A172 (cell line): ENCODE data around the gene HECTD1. TPM values are rescaled to one million over a fixed set of nuclear protein-coding genes. Genes with fewer than 3 reads are reported as not detected.
"Not testable (repeated sequence)": the region's sequence is repeated elsewhere in the genome, so short reads cannot be mapped to it uniquely, and the experiment has no call there.

Experiments
- DNase-seq: peaks from one replicate; pipeline ENCODE4 v3.0.0-alpha.2; 2015; ENCODE audit warnings: low spot score
- total RNA-seq: library from RNA; depleted of rRNA; stranded (reverse); fragments of >200 nt; shearing (Covaris generic); gene quantifications from 2 replicates; pipeline ENCODE4 v1.2.3, GENCODE V29; 2014

Gene HECTD1
- total RNA-seq, 1 experiment from 2014 or later = 99.6 TPM

DNA sequence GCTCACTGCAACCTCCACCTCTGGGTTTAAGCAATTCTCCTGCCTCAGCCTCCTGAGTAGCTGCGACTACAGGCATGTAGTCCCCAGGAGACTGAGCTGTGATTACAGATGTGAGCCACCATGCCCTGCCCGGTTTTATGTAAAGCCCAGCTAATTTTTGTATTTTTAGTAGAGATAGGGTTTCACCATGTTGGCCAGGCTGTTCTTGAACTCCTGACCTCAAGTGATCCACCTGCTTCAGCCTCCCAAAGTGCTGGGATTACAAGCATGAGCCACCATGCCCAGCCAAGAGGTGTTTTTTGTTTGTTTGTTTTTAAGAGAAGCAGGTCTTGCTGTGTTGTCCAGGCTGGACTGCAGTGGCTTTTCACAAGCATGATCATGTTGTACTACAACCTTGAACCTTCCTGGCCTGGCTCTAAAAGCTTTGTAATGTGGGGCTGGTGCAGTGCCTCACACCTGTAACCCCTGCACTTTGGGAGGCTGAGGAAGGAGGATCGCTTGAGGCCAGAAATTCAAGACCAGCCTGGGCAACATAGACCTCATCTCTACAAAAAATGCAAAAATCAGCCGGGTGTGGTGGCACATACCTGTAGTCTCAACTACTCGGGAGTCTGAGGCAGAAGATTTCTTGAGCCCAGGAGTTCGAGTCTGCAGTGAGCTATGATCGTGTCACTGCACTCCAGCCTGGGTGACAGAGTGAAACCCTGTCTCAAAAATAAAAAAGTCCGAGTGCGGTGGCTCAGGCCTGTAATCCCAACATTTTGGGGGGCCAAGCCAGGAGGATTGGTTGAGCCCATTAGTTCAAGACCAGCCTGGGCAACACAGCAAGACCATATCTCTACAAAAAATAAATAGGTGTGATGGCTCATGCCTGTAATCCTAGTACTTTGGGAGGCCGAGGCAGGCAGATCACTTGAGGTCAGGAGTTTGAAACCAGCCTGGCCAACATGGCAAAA is 113.4 kb downstream of the HECTD1 start:
- not testable (repeated sequence) for DNase-seq

DNA sequence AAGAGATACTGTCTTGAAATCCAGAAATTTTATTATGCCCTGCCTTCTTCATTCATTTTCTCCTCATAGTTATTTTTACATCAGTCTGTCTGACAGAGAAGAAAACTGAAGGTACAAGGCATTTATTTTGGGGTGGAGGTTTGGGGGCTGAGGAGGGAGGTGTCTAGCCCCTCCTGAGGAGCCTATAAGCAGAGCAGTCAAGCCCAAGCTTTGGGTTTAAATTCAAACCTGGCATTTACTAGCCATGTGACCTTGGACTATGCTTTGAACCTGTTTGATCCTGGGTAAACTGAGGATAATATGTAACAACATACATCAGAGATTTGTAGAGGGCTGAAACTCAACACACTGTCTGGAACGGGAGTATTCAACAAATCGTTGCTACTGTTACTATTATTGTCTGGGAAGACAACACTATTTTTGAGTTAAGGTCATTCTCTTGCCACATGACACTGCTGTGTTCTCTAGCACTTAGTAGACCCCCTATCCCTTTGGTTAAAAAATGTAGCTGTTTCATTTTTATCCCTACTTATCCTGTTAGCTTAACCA is 115.4 kb downstream of the HECTD1 start:
- DNase-seq = no peak

- DNase-seq = peak; percentile 41
Observed at GRCh38 chr14:31090883-31091764, 116.5 kb downstream of the HECTD1 start.

DNA sequence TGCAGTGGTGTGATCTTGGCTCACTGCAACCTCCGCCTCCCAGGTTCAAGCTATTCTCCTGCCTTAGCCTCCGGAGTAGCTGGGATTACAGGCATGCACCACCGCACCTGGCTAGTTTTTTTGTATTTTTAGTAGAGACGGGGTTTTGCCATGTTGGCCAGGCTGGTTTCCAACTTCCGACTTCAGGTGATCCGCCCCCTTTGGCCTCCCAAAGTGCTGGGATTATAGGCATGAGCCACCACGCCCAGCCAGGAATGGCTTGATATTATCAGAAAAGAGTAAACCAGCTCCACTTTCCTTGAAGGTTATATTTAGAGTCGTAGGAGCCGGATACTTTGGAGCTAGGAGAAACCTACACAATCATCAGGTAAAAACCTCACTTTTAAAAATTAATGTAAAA is 121.1 kb downstream of the HECTD1 start:
- DNase-seq = not testable (repeated sequence)

DNA sequence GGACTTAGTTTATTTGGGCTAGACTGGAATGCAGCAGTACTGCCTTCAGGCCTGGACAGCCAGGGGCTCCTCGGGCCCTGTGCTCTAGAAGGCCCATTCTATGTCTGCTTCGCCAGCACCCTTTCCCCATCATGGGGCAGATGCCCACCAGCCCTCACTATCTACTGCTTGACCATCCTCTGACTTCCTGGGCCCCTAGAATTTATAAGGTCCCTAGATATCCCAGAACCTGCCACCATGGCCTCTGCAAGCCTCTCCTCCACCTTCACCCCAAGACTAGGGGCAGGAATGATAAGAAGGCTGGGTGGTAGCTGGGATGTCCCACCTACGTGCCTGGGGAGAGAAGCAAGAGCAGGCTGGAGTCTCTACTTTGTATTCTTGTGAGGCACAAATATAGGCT is 122.6 kb downstream of the HECTD1 start:
- no peak for DNase-seq

DNA sequence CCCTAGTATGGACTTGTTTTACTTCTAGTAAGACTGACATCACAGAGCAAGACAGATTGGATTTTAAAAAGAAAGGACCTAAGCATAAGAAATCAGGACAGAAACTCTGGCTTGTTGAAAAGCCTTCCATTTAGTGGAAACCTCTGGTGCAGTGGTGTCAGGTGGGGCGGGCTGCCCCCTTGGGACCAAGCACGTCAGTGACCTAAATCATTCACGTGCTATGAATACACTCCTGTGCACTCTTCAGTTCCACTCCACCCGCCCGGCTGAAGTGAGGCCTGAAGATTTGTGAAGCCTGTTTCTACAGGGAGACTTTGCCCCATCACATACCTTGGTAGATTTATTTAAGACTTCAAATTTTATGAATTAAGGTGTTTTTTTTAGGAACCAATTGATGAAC is 123.2 kb downstream of the HECTD1 start:
- no peak for DNase-seq

DNA sequence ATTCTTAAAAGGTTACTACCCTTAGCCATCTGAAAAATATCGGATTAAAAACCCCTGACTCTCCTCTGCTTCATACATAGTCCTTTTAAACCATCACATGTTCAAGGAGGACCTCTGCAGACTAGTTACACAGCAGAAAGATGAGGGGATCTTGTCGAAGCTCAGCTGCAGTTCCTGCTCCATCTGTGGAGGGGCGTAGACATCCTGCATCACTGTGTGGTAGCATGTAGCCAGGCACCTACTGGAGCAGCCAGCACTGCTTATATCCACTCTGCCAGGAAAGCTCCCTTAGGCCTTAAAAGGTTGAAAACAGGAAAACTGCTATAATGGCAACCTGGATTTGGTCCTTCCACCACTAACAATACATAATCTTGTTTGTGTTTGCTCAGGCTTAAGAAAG is 123.8 kb downstream of the HECTD1 start:
- DNase-seq = no peak

GRCh38 chr14:31080484-31080883 is 127.1 kb downstream of the HECTD1 start:
- DNase-seq = no peak

GRCh38 chr14:31080056-31080455 is 127.5 kb downstream of the HECTD1 start:
- DNase-seq = no peak

- no peak for DNase-seq
Observed at GRCh38 chr14:31078766-31079165, 128.8 kb downstream of the HECTD1 start.

DNA sequence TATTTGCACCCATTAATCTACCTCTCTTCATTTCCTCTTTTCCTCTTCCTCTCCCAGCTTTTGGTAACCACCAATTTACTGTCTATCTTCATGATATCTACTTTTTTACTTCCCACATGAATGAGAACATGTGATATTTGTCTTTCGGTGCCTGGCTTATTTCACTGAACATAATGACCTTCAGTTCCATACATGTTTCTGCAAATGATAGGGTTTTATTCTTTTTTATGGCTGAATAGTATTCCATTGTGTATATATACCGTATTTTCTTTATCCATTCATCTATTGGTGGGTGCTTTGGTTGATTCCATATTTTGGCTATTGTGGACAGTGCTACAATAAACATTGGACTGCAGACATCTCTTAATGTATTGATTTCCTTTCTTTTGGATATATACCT is 132.4 kb downstream of the HECTD1 start:
- no peak for DNase-seq

DNA sequence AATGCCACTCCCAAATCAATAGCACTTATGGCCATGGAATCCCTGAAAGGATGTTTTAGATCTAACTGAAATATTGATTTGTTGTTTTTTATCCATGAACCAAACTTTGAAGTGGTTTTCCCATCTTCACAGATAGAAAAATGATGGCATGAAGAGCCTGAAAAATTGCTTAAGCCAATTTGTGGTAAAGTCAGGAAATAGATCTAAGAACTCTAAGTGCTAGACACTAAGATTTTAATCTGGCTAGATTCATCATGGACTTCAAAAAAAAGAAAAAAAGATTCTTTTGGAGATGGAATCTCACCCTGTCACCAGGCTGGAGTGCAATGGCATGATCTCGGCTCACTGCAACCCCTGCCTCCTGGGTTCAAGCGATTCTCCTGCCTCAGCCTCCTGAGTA is 136.4 kb downstream of the HECTD1 start:
- DNase-seq = no peak

GRCh38 chr14:31070431-31070830 is 137.2 kb downstream of the HECTD1 start:
- DNase-seq = peak; percentile 76

DNA sequence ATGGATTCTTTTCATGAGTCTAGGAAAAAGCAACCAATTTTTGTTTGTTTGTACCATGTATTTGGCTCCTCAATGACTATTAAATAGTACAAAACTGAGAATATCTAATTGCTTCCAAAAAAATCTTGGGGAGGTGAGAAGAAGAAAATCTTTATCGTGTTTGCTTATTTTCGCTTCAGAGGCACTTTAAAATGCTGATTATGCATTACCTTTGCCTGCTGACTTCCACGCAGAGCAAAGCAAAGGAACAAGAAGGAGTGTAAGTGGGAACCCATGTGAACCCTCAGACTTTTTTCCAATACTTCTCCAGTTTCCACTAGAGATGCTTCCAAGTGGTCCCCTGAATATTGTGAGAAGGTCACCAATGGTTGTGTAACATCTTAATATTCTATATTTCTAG is 138.2 kb downstream of the HECTD1 start:
- no peak for DNase-seq

- DNase-seq = no peak
Observed at GRCh38 chr14:31068235-31068634, 139.4 kb downstream of the HECTD1 start.

DNA sequence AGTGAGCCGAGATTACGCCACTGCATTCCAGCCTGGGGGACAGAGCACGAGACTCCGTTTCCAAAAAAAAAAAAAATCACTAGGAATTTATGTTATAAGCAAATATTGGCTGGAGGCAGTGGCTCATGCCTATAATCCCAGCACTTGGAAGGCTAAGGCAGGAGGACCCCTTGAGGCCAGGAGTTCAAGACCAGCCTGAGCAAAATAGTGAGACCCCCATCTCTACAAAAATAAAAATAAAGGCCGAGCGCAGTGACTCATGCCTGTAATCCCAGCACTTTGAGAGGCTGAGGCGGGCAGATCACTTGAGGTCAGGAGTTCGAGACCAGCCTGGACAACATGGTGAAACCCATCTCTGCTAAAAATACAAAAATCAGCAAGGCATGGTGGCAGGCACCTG is 144.7 kb downstream of the HECTD1 start:
- not testable (repeated sequence) for DNase-seq

DNA sequence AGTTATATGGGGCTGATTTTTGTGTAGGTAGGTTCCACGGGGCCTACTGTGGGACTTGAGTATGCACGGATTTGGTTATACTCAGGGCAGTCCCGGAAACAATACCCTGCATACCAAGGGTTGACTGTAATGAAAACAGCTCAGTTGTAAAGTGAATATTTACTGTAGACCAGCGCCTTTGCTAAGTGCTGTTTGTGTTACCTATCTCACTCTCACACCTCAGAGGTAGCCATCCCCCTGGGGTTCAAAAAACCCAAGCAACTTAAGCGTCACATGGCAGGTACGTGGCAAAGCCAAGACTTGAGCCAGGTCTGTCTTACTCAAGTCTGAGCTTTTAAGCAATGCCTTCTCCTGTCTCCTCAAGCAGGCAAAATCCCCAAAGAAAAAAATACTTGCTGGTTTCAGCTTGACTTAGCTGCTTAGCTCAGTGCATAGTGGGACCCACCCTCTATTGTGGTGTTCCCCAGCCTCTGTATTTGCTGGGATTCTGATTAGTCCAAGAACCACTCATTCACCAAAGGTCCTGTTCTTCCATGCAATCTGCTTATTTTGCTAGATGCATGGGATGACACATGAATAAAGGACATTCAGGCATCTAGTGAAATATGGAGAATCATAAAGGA is 147.2 kb downstream of the HECTD1 start:
- no peak for DNase-seq

- DNase-seq = peak; percentile 7
Observed at GRCh38 chr14:31059152-31059924, 148.3 kb downstream of the HECTD1 start.

DNA sequence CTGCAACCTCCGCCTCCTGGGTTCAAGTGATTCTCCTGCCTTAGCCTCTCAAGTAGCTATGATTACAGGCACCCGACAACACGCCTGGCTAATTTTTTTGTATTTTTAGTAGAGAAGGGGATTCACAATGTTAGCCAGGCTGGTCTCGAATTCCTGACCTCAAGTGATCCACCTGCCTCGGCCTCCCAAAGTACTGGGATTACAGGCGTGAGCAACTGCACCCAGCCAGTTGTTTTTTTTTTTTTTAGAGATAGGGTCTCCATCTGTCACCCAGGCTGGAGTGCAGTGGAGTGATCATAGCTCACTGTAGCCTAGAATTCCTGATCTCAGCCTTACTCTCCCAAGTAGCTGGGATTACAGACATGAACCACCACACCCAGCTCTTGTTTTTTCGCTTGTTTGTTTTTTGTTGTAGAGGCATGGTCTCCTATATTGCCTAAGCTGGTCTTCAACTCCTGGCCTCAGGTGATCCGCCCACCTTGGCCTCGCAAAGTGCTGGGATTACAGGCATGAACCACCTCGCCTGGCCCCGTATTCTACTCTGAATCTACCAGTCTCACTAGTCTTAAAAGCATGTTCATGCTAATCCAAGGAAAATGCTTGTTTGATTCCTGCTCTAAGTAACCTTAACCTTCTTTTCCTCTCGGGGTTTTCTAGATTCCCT is 149.8 kb downstream of the HECTD1 start:
- DNase-seq = no peak

DNA sequence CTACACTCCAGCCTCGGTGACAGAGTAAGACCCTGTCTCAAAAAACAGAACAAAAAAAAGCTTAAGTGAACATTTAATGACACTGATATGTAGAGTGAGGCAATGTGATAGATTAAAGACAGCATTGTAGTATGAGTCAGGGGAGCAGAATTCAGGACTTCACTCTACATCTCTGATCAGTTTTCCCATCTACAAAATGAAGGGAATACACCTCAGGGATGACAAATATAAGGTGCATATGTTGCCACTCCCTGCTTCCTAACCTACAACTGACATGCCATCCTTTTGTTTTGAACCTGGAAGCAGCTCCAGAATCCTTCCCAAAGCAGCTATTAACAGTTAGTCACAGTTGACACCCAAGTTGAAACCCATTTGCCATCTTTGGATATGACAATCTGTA is 150.6 kb downstream of the HECTD1 start:
- DNase-seq = no peak
